ENCODE results near the gene KCNQ4.

DNA sequence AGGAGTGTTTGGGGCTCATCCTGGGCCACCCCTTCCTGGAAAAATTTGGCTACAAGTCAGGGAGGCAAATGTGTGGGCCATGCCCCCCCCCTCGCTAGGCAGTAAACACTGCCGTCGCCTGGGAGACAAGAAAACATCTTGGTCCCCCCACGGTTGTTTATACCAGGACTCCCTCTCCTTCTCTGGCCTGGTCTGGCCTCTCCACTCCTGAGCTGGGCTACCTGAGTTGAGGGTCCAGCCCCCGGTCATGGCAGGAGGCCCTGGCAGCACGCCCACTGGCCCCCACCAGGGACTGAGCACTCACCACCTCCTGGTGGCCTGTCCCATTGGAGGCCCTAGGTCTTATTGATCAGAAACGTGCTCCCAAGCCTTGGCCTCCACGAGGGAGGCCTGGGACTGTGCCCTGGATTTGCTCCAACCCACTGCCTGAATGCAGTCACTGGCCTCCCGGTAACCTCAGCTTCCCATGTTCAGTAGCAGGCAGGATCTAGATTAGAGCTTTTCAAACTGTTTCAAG lies 15.8 kb downstream of the KCNQ4 start:
- TF ChIP-seq TEAD4 (IDR thresholded peaks at IDR 0.05; ENCODE audit: low read depth, low read length) (no peak), POLR2AphosphoS5 (IDR thresholded peaks at IDR 0.05; ENCODE audit: low read depth, low read length) (no peak), EZH2 (IDR thresholded peaks at IDR 0.05; ENCODE audit: low read depth, low read length, severe bottlenecking) (no peak), EP300 (IDR thresholded peaks at IDR 0.05; ENCODE audit: borderline replicate concordance in 1 of 2, low read depth in 2 of 2, low read length in 2 of 2) (no peak)
- TF ChIP-seq, protein P1, sequence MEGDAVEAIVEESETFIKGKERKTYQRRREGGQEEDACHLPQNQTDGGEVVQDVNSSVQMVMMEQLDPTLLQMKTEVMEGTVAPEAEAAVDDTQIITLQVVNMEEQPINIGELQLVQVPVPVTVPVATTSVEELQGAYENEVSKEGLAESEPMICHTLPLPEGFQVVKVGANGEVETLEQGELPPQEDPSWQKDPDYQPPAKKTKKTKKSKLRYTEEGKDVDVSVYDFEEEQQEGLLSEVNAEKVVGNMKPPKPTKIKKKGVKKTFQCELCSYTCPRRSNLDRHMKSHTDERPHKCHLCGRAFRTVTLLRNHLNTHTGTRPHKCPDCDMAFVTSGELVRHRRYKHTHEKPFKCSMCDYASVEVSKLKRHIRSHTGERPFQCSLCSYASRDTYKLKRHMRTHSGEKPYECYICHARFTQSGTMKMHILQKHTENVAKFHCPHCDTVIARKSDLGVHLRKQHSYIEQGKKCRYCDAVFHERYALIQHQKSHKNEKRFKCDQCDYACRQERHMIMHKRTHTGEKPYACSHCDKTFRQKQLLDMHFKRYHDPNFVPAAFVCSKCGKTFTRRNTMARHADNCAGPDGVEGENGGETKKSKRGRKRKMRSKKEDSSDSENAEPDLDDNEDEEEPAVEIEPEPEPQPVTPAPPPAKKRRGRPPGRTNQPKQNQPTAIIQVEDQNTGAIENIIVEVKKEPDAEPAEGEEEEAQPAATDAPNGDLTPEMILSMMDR (IDR thresholded peaks at IDR 0.05; ENCODE audit: control extremely low read depth in 1 of 3, insufficient read depth in 1 of 3, low read depth in 1 of 3, low read length in 3 of 3) = no peak
